Dedifferentiated amniotic fluid mesenchymal stem cell (primary cell): ENCODE data around the gene ABLIM2.

Source experiments
- DNase-seq: peaks from one replicate; pipeline ENCODE4 v3.0.0-alpha.2; 2016; ENCODE audit errors: extremely low spot score

The ABLIM2 gene

GRCh38 chr4:8192748-8193738 is 34.4 kb upstream of the ABLIM2 start:
- no peak for DNase-seq

- DNase-seq = no peak
These were observed 32.6 kb upstream of the ABLIM2 start for GRCh38 chr4:8191136-8191747.

- no peak for DNase-seq
These were observed 31.2 kb upstream of the ABLIM2 start for GRCh38 chr4:8189551-8190466.

- no peak for DNase-seq
These were observed 30.3 kb upstream of the ABLIM2 start for GRCh38 chr4:8188743-8189550.

- no peak for DNase-seq
These were observed 29.5 kb upstream of the ABLIM2 start for GRCh38 chr4:8188085-8188484.

- DNase-seq = no peak
These were observed 27.3 kb upstream of the ABLIM2 start for GRCh38 chr4:8185930-8186329.

GRCh38 chr4:8185295-8185694 is 26.7 kb upstream of the ABLIM2 start:
- no peak for DNase-seq

- DNase-seq = no peak
These were observed 25.4 kb upstream of the ABLIM2 start for GRCh38 chr4:8184061-8184460.

GRCh38 chr4:8182858-8183725 is 24.5 kb upstream of the ABLIM2 start:
- no peak for DNase-seq

- no peak for DNase-seq
These were observed 23.7 kb upstream of the ABLIM2 start for GRCh38 chr4:8182294-8182693.

GRCh38 chr4:8181844-8182243 is 23.2 kb upstream of the ABLIM2 start:
- DNase-seq = no peak

- no peak for DNase-seq
These were observed 22.5 kb upstream of the ABLIM2 start for GRCh38 chr4:8181119-8181518.

GRCh38 chr4:8180310-8181093 is 21.9 kb upstream of the ABLIM2 start:
- no peak for DNase-seq

GRCh38 chr4:8179771-8180170 is 21.2 kb upstream of the ABLIM2 start:
- DNase-seq = no peak

- DNase-seq = no peak
These were observed 20.5 kb upstream of the ABLIM2 start for GRCh38 chr4:8179074-8179473.

- no peak for DNase-seq
These were observed 19.3 kb upstream of the ABLIM2 start for GRCh38 chr4:8177956-8178355.

- no peak for DNase-seq
These were observed 18.9 kb upstream of the ABLIM2 start for GRCh38 chr4:8177552-8177951.

GRCh38 chr4:8176547-8177399 is 18.2 kb upstream of the ABLIM2 start:
- DNase-seq = no peak
